Stimulated activated CD4-positive, alpha-beta T cell treated with anti-CD3 and anti-CD28 coated beads, Interleukin-2, amount 100 ng/mL, for 4 hours (primary cell): ENCODE data around the gene EDIL3.
"Not testable (repeated sequence)": the region's sequence is repeated elsewhere in the genome, so short reads cannot be mapped to it uniquely, and the experiment has no call there.

Source experiments
- DNase-seq: peaks from one replicate; pipeline ENCODE4 v3.0.0-alpha.2; 2020; ENCODE audit warnings: low read depth

The EDIL3 gene

GRCh38 chr5:84378420-84378819 is 6.3 kb downstream of the EDIL3 start:
- no peak for DNase-seq

GRCh38 chr5:84376346-84376745 is 8.3 kb downstream of the EDIL3 start:
- no peak for DNase-seq

- DNase-seq, result no peak
Measured at GRCh38 chr5:84374568-84374967, 10.1 kb downstream of the EDIL3 start.

GRCh38 chr5:84373506-84373905 is 11.2 kb downstream of the EDIL3 start:
- DNase-seq, result no peak

- no peak for DNase-seq
Measured at GRCh38 chr5:84372066-84372695, 12.5 kb downstream of the EDIL3 start.

- no peak for DNase-seq
Measured at GRCh38 chr5:84370176-84370575, 14.5 kb downstream of the EDIL3 start.

- no peak for DNase-seq
Measured at GRCh38 chr5:84364043-84364442, 20.6 kb downstream of the EDIL3 start.

GRCh38 chr5:84362061-84362720 is 22.5 kb downstream of the EDIL3 start:
- DNase-seq, result no peak

- DNase-seq, result no peak
Measured at GRCh38 chr5:84361572-84361971, 23.1 kb downstream of the EDIL3 start.

GRCh38 chr5:84360056-84360455 is 24.6 kb downstream of the EDIL3 start:
- DNase-seq, result no peak

GRCh38 chr5:84354101-84354500 is 30.6 kb downstream of the EDIL3 start:
- DNase-seq, result no peak

- DNase-seq, result no peak
Measured at GRCh38 chr5:84344788-84345187, 39.9 kb downstream of the EDIL3 start.

- DNase-seq, result no peak
Measured at GRCh38 chr5:84343171-84343570, 41.5 kb downstream of the EDIL3 start.

- DNase-seq, result no peak
Measured at GRCh38 chr5:84332106-84332505, 52.6 kb downstream of the EDIL3 start.

GRCh38 chr5:84327591-84327990 is 57.1 kb downstream of the EDIL3 start:
- DNase-seq, result no peak

- DNase-seq, result no peak
Measured at GRCh38 chr5:84322646-84323045, 62.0 kb downstream of the EDIL3 start.

- DNase-seq, result not testable (repeated sequence)
Measured at GRCh38 chr5:84317826-84318225, 66.9 kb downstream of the EDIL3 start.

- not testable (repeated sequence) for DNase-seq
Measured at GRCh38 chr5:84312280-84312679, 72.4 kb downstream of the EDIL3 start.

- not testable (repeated sequence) for DNase-seq
Measured at GRCh38 chr5:84309850-84310249, 74.8 kb downstream of the EDIL3 start.

GRCh38 chr5:84306601-84307000 is 78.1 kb downstream of the EDIL3 start:
- no peak for DNase-seq

GRCh38 chr5:84304599-84304998 is 80.1 kb downstream of the EDIL3 start:
- DNase-seq, result no peak

- no peak for DNase-seq
Measured at GRCh38 chr5:84303315-84303714, 81.4 kb downstream of the EDIL3 start.

GRCh38 chr5:84301535-84301934 is 83.1 kb downstream of the EDIL3 start:
- DNase-seq, result no peak

- DNase-seq, result no peak
Measured at GRCh38 chr5:84299959-84300358, 84.7 kb downstream of the EDIL3 start.
